IMR-90 (cell line): ENCODE data around the gene TMEM81. TPM values are rescaled to one million over a fixed set of nuclear protein-coding genes. Genes with fewer than 3 reads are reported as not detected.

Experiments used
- ATAC-seq: fragments of 200-7000 bp; cut with Tn5 transposase; 2 replicates; pipeline ENCODE4 v1.9.1; 2020; ENCODE audit warnings: low read depth, mild to moderate bottlenecking, moderate library complexity
- BruUV-seq: library from RNA; stranded (reverse); fragments of 400-500 nt; replicated peaks from 2 replicates; lab custom pipeline; 2021; lab: Mats Ljungman, UMichigan
- CTCF ChIA-PET: fragments of 300-600 bp; formaldehyde crosslinking; extraction: SDS; loops from one replicate; lab custom pipeline; 2021; ENCODE audit warnings: antibody characterized with exemption; lab: Yijun Ruan, JAX
- POLR2A ChIA-PET: fragments of 300-600 bp; sonication (Branson Sonifier 250); formaldehyde crosslinking; loops from one replicate; lab custom pipeline; 2022; ENCODE audit warnings: antibody characterized with exemption; ENCODE audit not compliant: unreplicated experiment; lab: Charles Lee
- DNase-seq: peaks from one replicate; pipeline ENCODE4 v3.0.0; 2013
- H2AFZ ChIP-seq: replicated peaks from 2 replicates; pipeline ENCODE3; 2013; ENCODE audit warnings: low read length, mild to moderate bottlenecking; ENCODE audit not compliant: poor library complexity
- H2AK5ac ChIP-seq: 2 replicates; pipeline ENCODE4 v1.6.1; 2013; ENCODE audit warnings: low read depth, low read length, inconsistent platforms
- H2AK9ac ChIP-seq: replicated peaks from 2 replicates; pipeline ENCODE3; 2013; ENCODE audit warnings: mild to moderate bottlenecking, low read depth, low read length, moderate library complexity; ENCODE audit not compliant: poor library complexity
- H2BK120ac ChIP-seq: 2 replicates; pipeline ENCODE4 v1.6.1; 2013; ENCODE audit warnings: low read depth, low read length, inconsistent platforms
- H2BK15ac ChIP-seq: 3 replicates; pipeline ENCODE4 v1.6.1; 2013; ENCODE audit warnings: low read depth, low read length, inconsistent platforms
- H2BK20ac ChIP-seq: 2 replicates; pipeline ENCODE4 v1.6.1; 2013; ENCODE audit warnings: low read depth, mild to moderate bottlenecking, inconsistent platforms, low read length, moderate library complexity
- H2BK5ac ChIP-seq: 2 replicates; pipeline ENCODE4 v1.6.1; 2013; ENCODE audit warnings: mild to moderate bottlenecking, low read depth, low read length, inconsistent platforms; ENCODE audit not compliant: poor library complexity, severe bottlenecking
- H3K14ac ChIP-seq: replicated peaks from 2 replicates; pipeline ENCODE4 v1.6.1; 2013; ENCODE audit warnings: low read depth, low read length, inconsistent platforms
- H3K18ac ChIP-seq: 2 replicates; pipeline ENCODE4 v1.6.1; 2013; ENCODE audit warnings: low read depth, low read length, control low read depth
- H3K23ac ChIP-seq: 2 replicates; pipeline ENCODE4 v1.6.1; 2013; ENCODE audit warnings: low read depth, low read length, inconsistent platforms
- H3K27ac ChIP-seq: 2 replicates; pipeline ENCODE4 v1.5.1; 2013; ENCODE audit warnings: mild to moderate bottlenecking, control low read depth, low read length; ENCODE audit not compliant: insufficient read depth
- H3K27me3 ChIP-seq: 2 replicates; pipeline ENCODE4 v1.6.1; 2013; ENCODE audit warnings: low read length; ENCODE audit not compliant: control insufficient read depth, insufficient read depth
- H3K36me3 ChIP-seq: 2 replicates; pipeline ENCODE4 v1.6.1; 2013; ENCODE audit warnings: low read length, mixed read lengths; ENCODE audit not compliant: control insufficient read depth, insufficient read depth
- H3K4ac ChIP-seq: 2 replicates; pipeline ENCODE4 v1.6.1; 2013; ENCODE audit warnings: low read depth, low read length, inconsistent platforms
- H3K4me1 ChIP-seq: 2 replicates; pipeline ENCODE4 v1.6.1; 2013; ENCODE audit warnings: low read length, mixed read lengths; ENCODE audit not compliant: control insufficient read depth, insufficient read depth
- H3K4me2 ChIP-seq: 2 replicates; pipeline ENCODE4 v1.6.1; 2013; ENCODE audit warnings: low read depth, mild to moderate bottlenecking, control low read depth, low read length, moderate library complexity
- H3K4me3 ChIP-seq: 2 replicates; pipeline ENCODE4 v1.5.1; 2013; ENCODE audit warnings: low read depth, mild to moderate bottlenecking, control low read depth, low read length, moderate library complexity; ENCODE audit not compliant: insufficient read depth
- H3K56ac ChIP-seq: 2 replicates; pipeline ENCODE4 v1.6.1; 2013; ENCODE audit warnings: low read length, inconsistent platforms; ENCODE audit not compliant: insufficient read depth; ENCODE audit errors: extremely low read depth
- H3K79me1 ChIP-seq, 2 experiments: 2 replicates each; pipeline ENCODE4 v1.6.1; 2013; ENCODE audit warnings: low read length in 2 of 2, inconsistent platforms in 1 of 2, low read depth in 1 of 2
- H3K9ac ChIP-seq: 2 replicates; pipeline ENCODE4 v1.6.1; 2013; ENCODE audit warnings: low read depth, low read length, control low read depth
- H3K9me1 ChIP-seq: 2 replicates; pipeline ENCODE4 v1.6.1; 2013; ENCODE audit warnings: low read length, inconsistent platforms; ENCODE audit not compliant: insufficient read depth
- H3K9me3 ChIP-seq: 2 replicates; pipeline ENCODE4 v1.6.1; 2013; ENCODE audit warnings: low read length; ENCODE audit not compliant: control insufficient read depth, insufficient read depth
- H4K20me1 ChIP-seq: 2 replicates; pipeline ENCODE4 v1.6.1; 2013; ENCODE audit warnings: low read length, inconsistent platforms; ENCODE audit not compliant: insufficient read depth
- H4K5ac ChIP-seq: 2 replicates; pipeline ENCODE4 v1.6.1; 2013; ENCODE audit warnings: mild to moderate bottlenecking, low read depth, low read length, control low read depth
- H4K8ac ChIP-seq, 2 experiments: 2 replicates each; pipeline ENCODE4 v1.6.1; 2013; ENCODE audit warnings: low read depth in 2 of 2, low read length in 2 of 2, control low read depth in 1 of 2, inconsistent platforms in 1 of 2
- H4K91ac ChIP-seq: 2 replicates; pipeline ENCODE4 v1.6.1; 2013; ENCODE audit warnings: low read depth, low read length, inconsistent platforms; ENCODE audit not compliant: insufficient read depth
- BHLHE40 ChIP-seq: fragments of 150-350 bp; IDR thresholded peaks from 2 replicates; pipeline ENCODE4 v1.6.1; 2016; ENCODE audit warnings: mild to moderate bottlenecking, low read depth, low read length
- CEBPB ChIP-seq: IDR thresholded peaks from 2 replicates; pipeline ENCODE4 v1.6.1; 2012; ENCODE audit warnings: low read depth, low read length, improper control_type of control experiment
- CHD1 ChIP-seq: IDR thresholded peaks from 2 replicates; pipeline ENCODE4 v1.6.1; 2012; ENCODE audit warnings: low read depth, low read length, improper control_type of control experiment
- ELK1 ChIP-seq: fragments of 150-350 bp; IDR thresholded peaks from 2 replicates; pipeline ENCODE4 v1.6.1; 2016; ENCODE audit warnings: low read depth, mild to moderate bottlenecking, low read length, moderate library complexity, borderline replicate concordance
- FOS ChIP-seq: fragments of 150-350 bp; IDR thresholded peaks from 2 replicates; pipeline ENCODE4 v1.6.1; 2016; ENCODE audit warnings: low read depth, low read length
- MAFK ChIP-seq: IDR thresholded peaks from 2 replicates; pipeline ENCODE4 v1.6.1; 2012; ENCODE audit warnings: low read depth, low read length, improper control_type of control experiment
- MXI1 ChIP-seq: IDR thresholded peaks from 2 replicates; pipeline ENCODE4 v1.6.1; 2012; ENCODE audit warnings: low read depth, mild to moderate bottlenecking, low read length, moderate library complexity, borderline replicate concordance
- POLR2A ChIP-seq: IDR thresholded peaks from 2 replicates; pipeline ENCODE4 v1.6.1; 2012; ENCODE audit warnings: mild to moderate bottlenecking, low read depth, low read length
- RAD21 ChIP-seq: IDR thresholded peaks from 2 replicates; pipeline ENCODE4 v1.6.1; 2012; ENCODE audit warnings: low read length, improper control_type of control experiment
- RCOR1 ChIP-seq: IDR thresholded peaks from 2 replicates; pipeline ENCODE4 v1.6.1; 2012; ENCODE audit warnings: mild to moderate bottlenecking, low read length, improper control_type of control experiment; ENCODE audit not compliant: insufficient replicate concordance
- RFX5 ChIP-seq: IDR thresholded peaks from 2 replicates; pipeline ENCODE4 v1.8.0; 2012; ENCODE audit warnings: low read depth, mild to moderate bottlenecking, low read length, moderate library complexity
- SMC3 ChIP-seq: fragments of 150-350 bp; IDR thresholded peaks from 2 replicates; pipeline ENCODE4 v1.6.1; 2016; ENCODE audit warnings: low read depth, mild to moderate bottlenecking, antibody characterized with exemption, low read length, moderate library complexity
- USF2 ChIP-seq: fragments of 150-350 bp; IDR thresholded peaks from 2 replicates; pipeline ENCODE4 v1.6.1; 2017; ENCODE audit warnings: mild to moderate bottlenecking, antibody characterized with exemption, low read length, low read depth
- WGBS, 2 experiments: methylation state at CpG; one replicate each; pipeline versions ENCODE4 v1.1.5 to v1.1.7; 2013; ENCODE audit warnings: missing lambda C conversion rate in 2 of 2; ENCODE audit not compliant: insufficient read length in 1 of 2; ENCODE audit errors: extremely low coverage in 2 of 2; 5-methylcytosine and 5-hydroxymethylcytosine counted together
- dilution Hi-C: fragments of 300-500 bp; cut with HindIII; formaldehyde crosslinking; loops from one replicate; pipeline ENCODE4 v1.14.3; 2018; ENCODE audit warnings: low sequenced_read_pairs; ENCODE audit not compliant: unreplicated experiment
- in situ Hi-C: fragments of 300-500 bp; cut with MboI; formaldehyde crosslinking; loops from 3 replicates; pipeline ENCODE4 v1.14.3; 2019; ENCODE audit warnings: low sequenced_read_pairs, inconsistent platforms, mixed read lengths
- intact Hi-C: fragments of 100-400 bp; cut with micrococcal nuclease; formaldehyde crosslinking; loops from 2 replicates; pipeline ENCODE4 v1.10.0; 2022
- polyA plus RNA-seq, 3 experiments: library from polyadenylated mRNA; depleted of rRNA; stranded (reverse); fragments of >200 nt; gene quantifications; 2 replicates each; pipeline ENCODE4 v1.2.3, GENCODE V29; 2012; ENCODE audit warnings: low replicate concordance in 1 of 3
- total RNA-seq: library from RNA; depleted of rRNA; stranded (reverse); fragments of >200 nt; gene quantifications from 2 replicates; pipeline ENCODE4 v1.2.3, GENCODE V29; 2012

TMEM81 gene
- total and polyA plus RNA-seq, 2 of the 4 experiments (the other 2 are of a cell fraction) = 1.5 to 1.8 TPM

- DNase-seq (no peak), ATAC-seq (no peak)
- Histone ChIP-seq H2AK5ac (no peak overlapping the region), H2BK5ac (no peak overlapping the region), H3K9me1 (no peaks in the 10 kb centered on the region; the same call in 1 of the 2 replicates), H4K5ac (no peak overlapping the region), H3K9me3 (no peaks in the 10 kb centered on the region), H2AK9ac (no peak overlapping the region), H3K4ac (no peak overlapping the region), H3K36me3 (no peaks in the 10 kb centered on the region), H3K79me1 (no peaks in the 10 kb centered on the region), H3K14ac (no peak overlapping the region), H4K20me1 (no peaks in the 10 kb centered on the region), H4K8ac (no peak overlapping the region), H3K18ac (no peak overlapping the region), H2BK15ac (no peak overlapping the region), H3K27me3 (no peaks in the 10 kb centered on the region; the same call in none of the 2 replicates), H2AFZ (no peak overlapping the region), H3K9ac (no peak overlapping the region), H3K56ac (no peak overlapping the region), H3K4me2 (no peak overlapping the region), H4K91ac (no peak overlapping the region), H2BK120ac (no peak overlapping the region), H2BK20ac (no peak overlapping the region), H3K4me3 (no peak overlapping the region), H3K27ac (no peak overlapping the region), H3K4me1 (no peaks in the 10 kb centered on the region; the same call in 1 of the 2 replicates), H3K23ac (no peak overlapping the region)
- dilution Hi-C loops (no loop called here), in situ Hi-C loops (no loop called here), intact Hi-C loops (no loop called here)
- ChIA-PET CTCF (interaction anchor here (1.6 kb wide), 1 partner anchor 12 kb away, joined by 7 read pairs; no protein-coding TSS in a partner anchor), POLR2A (no interaction called here)
- BruUV-seq = no TSS peak
- TF ChIP-seq CEBPB = no peak
- TF ChIP-seq USF2 = no peak
- no peak for TF ChIP-seq RFX5
- no peak for TF ChIP-seq POLR2A
- no peak for TF ChIP-seq ELK1
- TF ChIP-seq RAD21 = no peak
- TF ChIP-seq RCOR1 = no peak
- TF ChIP-seq CHD1 = no peak
- TF ChIP-seq MAFK = no peak
- TF ChIP-seq SMC3 = no peak
- no peak for TF ChIP-seq FOS
- no peak for TF ChIP-seq BHLHE40
- no peak for TF ChIP-seq MXI1
- 90% methylated on average over 2 of the region's 11 CpGs; no CpG with 5 or more reads in 1 of the 2 experiments for WGBS, 2 experiments
These were observed 10.2 kb downstream of the TMEM81 start for GRCh38 chr1:205074084-205074483.
